Natural killer cell (primary cell): ENCODE data around the gene SRRT. TPM values are rescaled to one million over a fixed set of nuclear protein-coding genes. Genes with fewer than 3 reads are reported as not detected.
A peak's percentile ranks its signal among the peaks of the same experiment; 100 is the strongest.

Experiments
- ATAC-seq, 3 donors: fragments of 150-1000 bp in 2 of 3; fragments of 200-7000 bp in 1 of 3; cut with Tn5 transposase; 1 replicate in 1 of 3; 2 replicates in 2 of 3; pipeline ENCODE4 v1.10.0; 2021; ENCODE audit warnings: mild to moderate bottlenecking in 2 of 3, moderate library complexity in 2 of 3
- DNase-seq, 2 donors: peaks; one replicate each; pipeline versions ENCODE4 v3.0.0 to v3.0.0-alpha.2; 2013 to 2021; ENCODE audit warnings: mixed read lengths in 1 of 2
- H3K27ac ChIP-seq: one replicate; pipeline ENCODE4 v1.5.1; 2013; ENCODE audit warnings: mild to moderate bottlenecking, low read length
- H3K27me3 ChIP-seq: one replicate; pipeline ENCODE4 v1.6.1; 2013; ENCODE audit warnings: low read length; ENCODE audit not compliant: control insufficient read depth, insufficient read depth
- H3K36me3 ChIP-seq: one replicate; pipeline ENCODE4 v1.6.1; 2013; ENCODE audit warnings: low read length; ENCODE audit not compliant: control insufficient read depth, insufficient read depth
- H3K4me1 ChIP-seq: one replicate; pipeline ENCODE4 v1.6.1; 2013; ENCODE audit warnings: low read length; ENCODE audit not compliant: control insufficient read depth, insufficient read depth
- H3K4me3 ChIP-seq: one replicate; pipeline ENCODE4 v1.5.1; 2013; ENCODE audit warnings: low read length
- H3K9me3 ChIP-seq: one replicate; pipeline ENCODE4 v1.6.1; 2013; ENCODE audit warnings: low read length; ENCODE audit not compliant: control insufficient read depth, insufficient read depth
- H3K27ac Mint-ChIP-seq, 2 donors: one replicate each; pipeline ENCODE4 v1.8.0; 2022; ENCODE audit warnings: mild to moderate bottlenecking in 2 of 2, mixed read lengths in 2 of 2, moderate library complexity in 1 of 2
- H3K27me3 Mint-ChIP-seq, 2 donors: one replicate each; pipeline ENCODE4 v1.8.0; 2022; ENCODE audit warnings: low read depth in 2 of 2, mixed read lengths in 2 of 2
- H3K36me3 Mint-ChIP-seq: one replicate; pipeline ENCODE4 v1.8.0; 2022; ENCODE audit warnings: mixed read lengths
- H3K4me1 Mint-ChIP-seq, 2 donors: one replicate each; pipeline ENCODE4 v1.8.0; 2022; ENCODE audit warnings: mixed read lengths in 2 of 2
- H3K4me3 Mint-ChIP-seq: one replicate; pipeline ENCODE4 v1.8.0; 2022; ENCODE audit warnings: mild to moderate bottlenecking, moderate library complexity, mixed read lengths
- H3K9me3 Mint-ChIP-seq, 2 donors: one replicate each; pipeline ENCODE4 v1.8.0; 2022; ENCODE audit warnings: mixed read lengths in 2 of 2
- CTCF ChIP-seq: fragments of 200-600 bp; IDR thresholded peaks from one replicate; pipeline ENCODE4 v1.8.0; 2022; ENCODE audit warnings: antibody characterized with exemption
- WGBS: methylation state at CpG from one replicate; pipeline ENCODE4 v1.1.7; 2013; ENCODE audit warnings: missing lambda C conversion rate; ENCODE audit not compliant: insufficient coverage; 5-methylcytosine and 5-hydroxymethylcytosine counted together
- intact Hi-C: fragments of 100-400 bp; cut with micrococcal nuclease; formaldehyde crosslinking; loops from one replicate; pipeline ENCODE4 v1.14.2; 2022
- total RNA-seq, 4 donors: library from RNA; stranded (reverse); fragments of 120-200 nt in 1 of 4; gene quantifications; one replicate each; pipeline versions ENCODE4 v1.2.3 to v1.2.4, GENCODE V29; 2013 to 2022

SRRT gene
- total RNA-seq, 3 donors from 2014 or later (not counting 1 experiment from before 2014, with no cell fraction given) = 281 to 307 (median 288) TPM

- Mint-ChIP-seq H3K27ac (peak overlapping the region in 1 of 2 donors; percentile 41), H3K27me3 (no peaks in the 10 kb centered on the region), H3K4me3 (peak overlapping the region; percentile 6), H3K9me3 (no peaks in the 10 kb centered on the region), H3K4me1 (peaks cover 8 to 32% of the 10 kb centered on the region in 2 donors), H3K36me3 (no peaks in the 10 kb centered on the region)
- Histone ChIP-seq H3K36me3 (peaks cover 20% of the 10 kb centered on the region), H3K4me1 (peaks cover 28% of the 10 kb centered on the region), H3K27ac (no peak overlapping the region), H3K9me3 (no peaks in the 10 kb centered on the region), H3K27me3 (no peaks in the 10 kb centered on the region), H3K4me3 (no peak overlapping the region)
- WGBS = 92% methylated on average over 10 of the region's 10 CpGs
- intact Hi-C loops = loop anchor here (10.0 kb wide), 1 partner anchor 381 kb away; the partner anchor contains the start of gene TSC22D4
- TF ChIP-seq CTCF = no peak
- ATAC-seq (no peak), DNase-seq (peak in 1 of 2 donors; percentile 1)
Measured at GRCh38 chr7:100855515-100855914, 19.4 kb upstream of the SRRT start.

- intact Hi-C loops = loop anchor here (10.0 kb wide), 1 partner anchor 382 kb away; the partner anchor contains the start of gene TSC22D4
- H3K4me3 ChIP-seq = no peak overlapping the region
- no peaks in the 10 kb centered on the region for H3K9me3 ChIP-seq
- no peaks in the 10 kb centered on the region for H3K9me3 Mint-ChIP-seq
- peaks cover 30% of the 10 kb centered on the region for H3K36me3 ChIP-seq
- TF ChIP-seq CTCF = no peak
- peaks cover 22% of the 10 kb centered on the region for H3K4me1 ChIP-seq
- H3K4me3 Mint-ChIP-seq = no peak overlapping the region
- DNase-seq (peak in 1 of 2 donors; percentile 1), ATAC-seq (no peak)
- H3K36me3 Mint-ChIP-seq = no peaks in the 10 kb centered on the region
- H3K27ac ChIP-seq = no peak overlapping the region
- H3K4me1 Mint-ChIP-seq = peaks cover 5 to 29% of the 10 kb centered on the region in 2 donors
- H3K27me3 Mint-ChIP-seq = no peaks in the 10 kb centered on the region
- H3K27me3 ChIP-seq = no peaks in the 10 kb centered on the region
- 97% methylated on average over 16 of the region's 16 CpGs for WGBS
- H3K27ac Mint-ChIP-seq = no peak overlapping the region
Measured at GRCh38 chr7:100856871-100857282, 18.0 kb upstream of the SRRT start.

- 97% methylated on average over 15 of the region's 15 CpGs for WGBS
- Mint-ChIP-seq H3K9me3 (no peaks in the 10 kb centered on the region), H3K4me3 (no peak overlapping the region), H3K27me3 (no peaks in the 10 kb centered on the region), H3K4me1 (peaks cover 0 to 4% of the 10 kb centered on the region in 2 donors), H3K36me3 (no peaks in the 10 kb centered on the region), H3K27ac (no peak overlapping the region)
- no peak for TF ChIP-seq CTCF
- no peaks in the 10 kb centered on the region for H3K9me3 ChIP-seq
- H3K27ac ChIP-seq = no peak overlapping the region
- H3K4me1 ChIP-seq = no peaks in the 10 kb centered on the region
- ATAC-seq (no peak), DNase-seq (no peak)
- intact Hi-C loops = loop anchor here (10.0 kb wide), 1 partner anchor 385 kb away; the partner anchor contains the start of gene TSC22D4
- peaks cover 43% of the 10 kb centered on the region for H3K36me3 ChIP-seq
- H3K4me3 ChIP-seq = no peak overlapping the region
- no peaks in the 10 kb centered on the region for H3K27me3 ChIP-seq
Measured at GRCh38 chr7:100859856-100860255, 15.0 kb upstream of the SRRT start.
